Measurements from ENCODE around the gene PALM2AKAP2.
"Not testable (repeated sequence)": the region's sequence is repeated elsewhere in the genome, so short reads cannot be mapped to it uniquely, and the experiment has no call there.

The PALM2AKAP2 gene

GRCh38 chr9:109811876-109812275 lies 31.9 kb downstream of the PALM2AKAP2 start:
- DNase-seq: no peak

- DNase-seq: no peak
Observed at GRCh38 chr9:109812331-109812730, 32.3 kb downstream of the PALM2AKAP2 start.

- no peak for DNase-seq
Observed at GRCh38 chr9:109812818-109813281, 32.9 kb downstream of the PALM2AKAP2 start.

GRCh38 chr9:109813303-109813702 lies 33.3 kb downstream of the PALM2AKAP2 start:
- DNase-seq: no peak

- no peak for DNase-seq
Observed at GRCh38 chr9:109813829-109814228, 33.8 kb downstream of the PALM2AKAP2 start.

GRCh38 chr9:109815366-109815947 lies 35.5 kb downstream of the PALM2AKAP2 start:
- DNase-seq: no peak

GRCh38 chr9:109816490-109816889 lies 36.5 kb downstream of the PALM2AKAP2 start:
- no peak for DNase-seq

- DNase-seq: no peak
Observed at GRCh38 chr9:109817146-109817845, 37.3 kb downstream of the PALM2AKAP2 start.

GRCh38 chr9:109817846-109818472 lies 38.0 kb downstream of the PALM2AKAP2 start:
- DNase-seq: peak; percentile 72

GRCh38 chr9:109821711-109822110 lies 41.7 kb downstream of the PALM2AKAP2 start:
- DNase-seq: no peak

- DNase-seq: not testable (repeated sequence)
Observed at GRCh38 chr9:109825383-109825782, 45.4 kb downstream of the PALM2AKAP2 start.

GRCh38 chr9:109826559-109826958 lies 46.6 kb downstream of the PALM2AKAP2 start:
- no peak for DNase-seq

- peak; percentile 43 for DNase-seq
Observed at GRCh38 chr9:109828254-109828653, 48.3 kb downstream of the PALM2AKAP2 start.
